ENCODE data around the gene GNAL. TPM values are rescaled to one million over a fixed set of nuclear protein-coding genes. Genes with fewer than 3 reads are reported as not detected.

GNAL gene
- total RNA-seq, 2 experiments from 2014 or later, result 0.11 to 0.19 TPM

- POLR2A ChIA-PET, result no interaction called here
- no peaks in the 10 kb centered on the region for H3K9me3 Mint-ChIP-seq
- no peaks in the 10 kb centered on the region for H3K27me3 ChIP-seq (ENCODE audit: control insufficient read depth in 1 of 2, insufficient read depth in 2 of 2, low read length in 2 of 2)
Observed at GRCh38 chr18:11761553-11761952, 72.5 kb downstream of the GNAL start.

GRCh38 chr18:11762429-11762828 is 73.4 kb downstream of the GNAL start:
- intact Hi-C loops (cut with DNase I, micrococcal nuclease), result no loop called here
- TF ChIP-seq CTCF (IDR thresholded peaks at IDR 0.05), result no peak
- DNase-seq, result no peak
- H3K36me3 Mint-ChIP-seq (ENCODE audit: low read depth), result no peaks in the 10 kb centered on the region
- no peaks in the 10 kb centered on the region for H3K36me3 ChIP-seq (ENCODE audit: insufficient read depth, low read length)
- no peaks in the 10 kb centered on the region for H3K4me1 Mint-ChIP-seq (ENCODE audit: low read depth)
- H3K9me3 Mint-ChIP-seq, result no peaks in the 10 kb centered on the region
- H3K4me1 ChIP-seq (ENCODE audit: insufficient read depth, low read length), result no peaks in the 10 kb centered on the region
- ChIA-PET CTCF (no interaction called here), POLR2A (no interaction called here)
- H3K27ac Mint-ChIP-seq, result no peak overlapping the region
- no peak for ATAC-seq (ENCODE audit: poor library complexity)
- no peaks in the 10 kb centered on the region for H3K27me3 Mint-ChIP-seq
- no peaks in the 10 kb centered on the region for H3K9me3 ChIP-seq (ENCODE audit: control insufficient read depth in 1 of 2, insufficient read depth in 1 of 2, low read length in 2 of 2)
- H3K27me3 ChIP-seq (ENCODE audit: control insufficient read depth in 1 of 2, insufficient read depth in 2 of 2, low read length in 2 of 2), result no peaks in the 10 kb centered on the region
- no peak overlapping the region for H3K27ac ChIP-seq (ENCODE audit: low read depth in 1 of 2, low read length in 2 of 2)
- no peak overlapping the region for H3K4me3 ChIP-seq (ENCODE audit: low read length)
- no peak overlapping the region for H3K4me3 Mint-ChIP-seq

More at GRCh38 chr18:11761553-11761952, 72.5 kb downstream of the GNAL start:
- Mint-ChIP-seq H3K36me3 (ENCODE audit: low read depth) (no peaks in the 10 kb centered on the region), H3K4me3 (no peak overlapping the region), H3K4me1 (ENCODE audit: low read depth) (no peaks in the 10 kb centered on the region), H3K27ac (no peak overlapping the region), H3K27me3 (no peaks in the 10 kb centered on the region)
- intact Hi-C loops (cut with DNase I, micrococcal nuclease), result no loop called here
- DNase-seq (no peak), ATAC-seq (ENCODE audit: poor library complexity) (no peak)
- H3K9me3 ChIP-seq (ENCODE audit: control insufficient read depth in 1 of 2, insufficient read depth in 1 of 2, low read length in 2 of 2), result no peaks in the 10 kb centered on the region
- CTCF ChIA-PET, result no interaction called here
- no peaks in the 10 kb centered on the region for H3K4me1 ChIP-seq (ENCODE audit: insufficient read depth, low read length)
- H3K4me3 ChIP-seq (ENCODE audit: low read length), result no peak overlapping the region
- H3K36me3 ChIP-seq (ENCODE audit: insufficient read depth, low read length), result no peaks in the 10 kb centered on the region
- no peak overlapping the region for H3K27ac ChIP-seq (ENCODE audit: low read depth in 1 of 2, low read length in 2 of 2)
- no peak for TF ChIP-seq CTCF (IDR thresholded peaks at IDR 0.05)

- Histone ChIP-seq H3K36me3 (ENCODE audit: insufficient read depth, low read length) (no peaks in the 10 kb centered on the region), H3K9me3 (ENCODE audit: control insufficient read depth in 1 of 2, insufficient read depth in 1 of 2, low read length in 2 of 2) (no peaks in the 10 kb centered on the region), H3K27me3 (ENCODE audit: control insufficient read depth in 1 of 2, insufficient read depth in 2 of 2, low read length in 2 of 2) (no peaks in the 10 kb centered on the region), H3K4me1 (ENCODE audit: insufficient read depth, low read length) (no peaks in the 10 kb centered on the region), H3K27ac (ENCODE audit: low read depth in 1 of 2, low read length in 2 of 2) (no peak overlapping the region), H3K4me3 (ENCODE audit: low read length) (no peak overlapping the region)
- POLR2A ChIA-PET, result no interaction called here
- intact Hi-C loops (cut with DNase I, micrococcal nuclease), result no loop called here
- ATAC-seq (ENCODE audit: poor library complexity) (no peak), DNase-seq (no peak)
- peaks cover 6% of the 10 kb centered on the region for H3K27me3 Mint-ChIP-seq
- H3K36me3 Mint-ChIP-seq (ENCODE audit: low read depth), result no peaks in the 10 kb centered on the region
- no peaks in the 10 kb centered on the region for H3K9me3 Mint-ChIP-seq
- no peak overlapping the region for H3K4me3 Mint-ChIP-seq
- CTCF ChIA-PET, result no interaction called here
- TF ChIP-seq CTCF (IDR thresholded peaks at IDR 0.05), result no peak
- H3K27ac Mint-ChIP-seq, result no peak overlapping the region
- no peaks in the 10 kb centered on the region for H3K4me1 Mint-ChIP-seq (ENCODE audit: low read depth)
Observed at GRCh38 chr18:11767329-11767728, 78.3 kb downstream of the GNAL start.
